ENCODE results near the gene TMEM182. TPM values are rescaled to one million over a fixed set of nuclear protein-coding genes. Genes with fewer than 3 reads are reported as not detected.

TMEM182 gene
- total RNA-seq, 1 donor from 2014 or later = 5.8 TPM

- Histone ChIP-seq H3K9me3 (ENCODE audit: insufficient read depth, low read depth, low read length) (no peaks in the 10 kb centered on the region), H2AFZ (ENCODE audit: low read depth, low read length) (peak overlapping the region; percentile 100), H3K36me3 (ENCODE audit: insufficient read depth, low read length) (no peaks in the 10 kb centered on the region), H4K20me1 (ENCODE audit: insufficient read depth, low read length) (peaks cover 17% of the 10 kb centered on the region), H3K4me2 (ENCODE audit: low read length) (peak overlapping the region; percentile 83), H3K27me3 (ENCODE audit: insufficient read depth, low read length) (no peaks in the 10 kb centered on the region), H3K4me1 (ENCODE audit: insufficient read depth, low read length) (peaks cover 11% of the 10 kb centered on the region), H3K4me3 (ENCODE audit: insufficient read depth, low read depth, low read length) (peak overlapping the region; percentile 83), H3K9ac (ENCODE audit: low read length) (peak overlapping the region; percentile 80), H3K79me2 (ENCODE audit: insufficient read depth, low read length) (peaks cover 19% of the 10 kb centered on the region), H3K27ac (ENCODE audit: low read depth, low read length) (no peak overlapping the region)
- Mint-ChIP-seq H3K27ac (ENCODE audit: unreplicated experiment) (peak overlapping the region; percentile 28), H3K9me3 (ENCODE audit: unreplicated experiment) (no peaks in the 10 kb centered on the region), H3K4me1 (ENCODE audit: low read depth, unreplicated experiment) (peaks cover 2% of the 10 kb centered on the region), H3K27me3 (ENCODE audit: low read depth, unreplicated experiment) (no peaks in the 10 kb centered on the region), H3K36me3 (ENCODE audit: low read depth, unreplicated experiment) (no peaks in the 10 kb centered on the region), H3K4me3 (ENCODE audit: unreplicated experiment) (peak overlapping the region; percentile 98)
- no peak for TF ChIP-seq EZH2 (IDR thresholded peaks at IDR 0.05; ENCODE audit: insufficient read depth, low read length)
- TF ChIP-seq, protein P1, sequence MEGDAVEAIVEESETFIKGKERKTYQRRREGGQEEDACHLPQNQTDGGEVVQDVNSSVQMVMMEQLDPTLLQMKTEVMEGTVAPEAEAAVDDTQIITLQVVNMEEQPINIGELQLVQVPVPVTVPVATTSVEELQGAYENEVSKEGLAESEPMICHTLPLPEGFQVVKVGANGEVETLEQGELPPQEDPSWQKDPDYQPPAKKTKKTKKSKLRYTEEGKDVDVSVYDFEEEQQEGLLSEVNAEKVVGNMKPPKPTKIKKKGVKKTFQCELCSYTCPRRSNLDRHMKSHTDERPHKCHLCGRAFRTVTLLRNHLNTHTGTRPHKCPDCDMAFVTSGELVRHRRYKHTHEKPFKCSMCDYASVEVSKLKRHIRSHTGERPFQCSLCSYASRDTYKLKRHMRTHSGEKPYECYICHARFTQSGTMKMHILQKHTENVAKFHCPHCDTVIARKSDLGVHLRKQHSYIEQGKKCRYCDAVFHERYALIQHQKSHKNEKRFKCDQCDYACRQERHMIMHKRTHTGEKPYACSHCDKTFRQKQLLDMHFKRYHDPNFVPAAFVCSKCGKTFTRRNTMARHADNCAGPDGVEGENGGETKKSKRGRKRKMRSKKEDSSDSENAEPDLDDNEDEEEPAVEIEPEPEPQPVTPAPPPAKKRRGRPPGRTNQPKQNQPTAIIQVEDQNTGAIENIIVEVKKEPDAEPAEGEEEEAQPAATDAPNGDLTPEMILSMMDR (IDR thresholded peaks at IDR 0.05; ENCODE audit: insufficient read depth, low read depth, low read length) = no peak
- DNase-seq (ENCODE audit: low read depth) = peak; percentile 3
- no peak for FAIRE-seq
Observed at GRCh38 chr2:102736110-102736409, 25.8 kb upstream of the TMEM182 start.

DNA sequence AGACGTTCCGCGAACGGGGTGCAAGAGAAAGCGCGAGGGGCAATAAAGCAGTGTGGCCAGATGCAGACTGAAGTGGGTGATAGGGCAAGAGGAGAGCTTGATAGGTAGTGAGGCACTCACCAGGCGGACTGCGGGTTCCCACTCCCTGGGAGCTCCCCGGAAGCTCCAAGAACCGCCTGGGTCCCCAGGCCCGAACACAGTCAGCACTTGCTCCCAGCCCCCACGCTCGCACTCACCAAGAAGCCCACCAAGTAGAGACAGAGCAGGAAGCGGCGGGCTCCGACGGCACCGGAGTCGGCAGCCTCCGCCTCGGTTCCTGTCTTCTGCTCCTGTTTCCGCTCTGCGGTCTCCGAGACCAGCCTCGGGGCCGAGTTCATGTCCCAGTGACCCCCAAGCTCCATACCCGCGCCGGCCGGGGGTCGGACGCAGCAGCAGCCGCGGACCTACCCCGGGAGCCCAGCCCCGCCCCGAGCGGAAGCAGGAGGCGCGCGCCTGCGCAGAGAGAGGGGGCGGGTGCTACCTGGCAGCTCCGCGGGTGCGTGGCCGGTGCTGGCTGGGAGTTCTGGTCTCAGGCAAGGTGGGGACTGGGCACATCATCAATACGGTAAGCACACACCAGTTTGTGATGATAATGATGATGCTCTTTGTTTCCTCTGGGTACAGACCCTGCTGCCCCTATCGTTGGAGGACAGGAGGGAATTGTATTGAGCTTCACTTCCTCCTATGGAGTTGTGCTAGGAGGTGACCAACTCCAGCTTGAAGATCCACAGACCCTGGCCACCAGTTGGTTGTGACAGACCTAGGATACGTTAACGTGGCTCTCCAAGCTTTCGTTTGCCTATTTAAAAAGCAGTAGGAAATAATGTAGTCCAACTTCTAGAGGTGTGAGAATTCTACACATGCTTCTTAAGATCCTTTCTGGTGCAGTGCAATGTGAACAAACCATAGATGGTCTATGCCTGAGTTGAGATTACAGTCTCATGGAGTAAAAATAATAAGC, 25.1 kb upstream of the TMEM182 start:
- DNase-seq (ENCODE audit: low read depth) (peak; percentile 31), FAIRE-seq (no peak)
- H3K4me2 ChIP-seq (ENCODE audit: low read length) = peak overlapping the region; percentile 83
- H3K36me3 ChIP-seq (ENCODE audit: insufficient read depth, low read length) = no peaks in the 10 kb centered on the region
- H3K4me1 ChIP-seq (ENCODE audit: insufficient read depth, low read length) = peaks cover 11% of the 10 kb centered on the region
- H3K36me3 Mint-ChIP-seq (ENCODE audit: low read depth, unreplicated experiment) = no peaks in the 10 kb centered on the region
- H3K9ac ChIP-seq (ENCODE audit: low read length) = peak overlapping the region; percentile 80
- TF ChIP-seq, protein P1 (IDR thresholded peaks at IDR 0.05; ENCODE audit: insufficient read depth, low read depth, low read length) = no peak
- no peak for TF ChIP-seq EZH2 (IDR thresholded peaks at IDR 0.05; ENCODE audit: insufficient read depth, low read length)
- no peaks in the 10 kb centered on the region for H3K9me3 Mint-ChIP-seq (ENCODE audit: unreplicated experiment)
- H4K20me1 ChIP-seq (ENCODE audit: insufficient read depth, low read length) = peaks cover 17% of the 10 kb centered on the region
- no peak overlapping the region for H3K27ac ChIP-seq (ENCODE audit: low read depth, low read length)
- H2AFZ ChIP-seq (ENCODE audit: low read depth, low read length) = peak overlapping the region; percentile 100
- peak overlapping the region; percentile 62 for H3K27ac Mint-ChIP-seq (ENCODE audit: unreplicated experiment)
- peaks cover 2% of the 10 kb centered on the region for H3K4me1 Mint-ChIP-seq (ENCODE audit: low read depth, unreplicated experiment)
- H3K79me2 ChIP-seq (ENCODE audit: insufficient read depth, low read length) = peaks cover 19% of the 10 kb centered on the region
- no peaks in the 10 kb centered on the region for H3K9me3 ChIP-seq (ENCODE audit: insufficient read depth, low read depth, low read length)
- no peaks in the 10 kb centered on the region for H3K27me3 Mint-ChIP-seq (ENCODE audit: low read depth, unreplicated experiment)
- peak overlapping the region; percentile 83 for H3K4me3 ChIP-seq (ENCODE audit: insufficient read depth, low read depth, low read length)
- H3K27me3 ChIP-seq (ENCODE audit: insufficient read depth, low read length) = no peaks in the 10 kb centered on the region
- peak overlapping the region; percentile 98 for H3K4me3 Mint-ChIP-seq (ENCODE audit: unreplicated experiment)

DNA sequence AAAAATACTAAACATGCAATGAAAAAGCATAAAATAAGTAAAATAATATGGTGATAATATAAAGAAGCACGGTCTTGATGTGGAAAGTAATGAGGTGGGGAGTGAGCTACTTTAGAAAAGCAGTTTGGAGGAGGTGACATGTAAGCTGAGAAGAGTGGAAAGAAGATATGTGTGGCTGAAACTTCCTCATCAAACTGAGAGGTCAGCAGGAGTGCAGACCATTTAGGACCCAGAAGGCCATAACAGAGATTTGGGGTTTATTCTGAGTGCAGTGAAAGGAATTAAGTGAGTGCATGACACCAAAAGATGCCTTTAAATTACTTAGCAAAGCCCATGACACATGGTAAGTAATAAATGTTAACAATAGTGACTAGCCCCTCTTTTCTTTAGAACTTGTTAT, 24.4 kb upstream of the TMEM182 start:
- peaks cover 11% of the 10 kb centered on the region for H3K4me1 ChIP-seq (ENCODE audit: insufficient read depth, low read length)
- no peak for DNase-seq (ENCODE audit: low read depth)
- no peaks in the 10 kb centered on the region for H3K36me3 ChIP-seq (ENCODE audit: insufficient read depth, low read length)
- H3K9ac ChIP-seq (ENCODE audit: low read length) = no peak overlapping the region
- H3K27ac Mint-ChIP-seq (ENCODE audit: unreplicated experiment) = peak overlapping the region; percentile 62
- no peaks in the 10 kb centered on the region for H3K27me3 ChIP-seq (ENCODE audit: insufficient read depth, low read length)
- peaks cover 2% of the 10 kb centered on the region for H3K4me1 Mint-ChIP-seq (ENCODE audit: low read depth, unreplicated experiment)
- no peaks in the 10 kb centered on the region for H3K9me3 ChIP-seq (ENCODE audit: insufficient read depth, low read depth, low read length)
- no peak for TF ChIP-seq EZH2 (IDR thresholded peaks at IDR 0.05; ENCODE audit: insufficient read depth, low read length)
- TF ChIP-seq, protein P1 (IDR thresholded peaks at IDR 0.05; ENCODE audit: insufficient read depth, low read depth, low read length) = no peak
- peak overlapping the region; percentile 83 for H3K4me2 ChIP-seq (ENCODE audit: low read length)
- no peak for FAIRE-seq
- no peaks in the 10 kb centered on the region for H3K27me3 Mint-ChIP-seq (ENCODE audit: low read depth, unreplicated experiment)
- no peak overlapping the region for H3K27ac ChIP-seq (ENCODE audit: low read depth, low read length)
- H4K20me1 ChIP-seq (ENCODE audit: insufficient read depth, low read length) = peaks cover 17% of the 10 kb centered on the region
- H3K4me3 ChIP-seq (ENCODE audit: insufficient read depth, low read depth, low read length) = peak overlapping the region; percentile 83
- no peaks in the 10 kb centered on the region for H3K9me3 Mint-ChIP-seq (ENCODE audit: unreplicated experiment)
- H3K36me3 Mint-ChIP-seq (ENCODE audit: low read depth, unreplicated experiment) = no peaks in the 10 kb centered on the region
- H3K79me2 ChIP-seq (ENCODE audit: insufficient read depth, low read length) = peaks cover 19% of the 10 kb centered on the region
- H3K4me3 Mint-ChIP-seq (ENCODE audit: unreplicated experiment) = peak overlapping the region; percentile 98
- H2AFZ ChIP-seq (ENCODE audit: low read depth, low read length) = peak overlapping the region; percentile 100

All from astrocyte (in vitro differentiated cells and primary cell).